B cell (primary cell): ENCODE results near the gene SLC22A15. TPM values are rescaled to one million over a fixed set of nuclear protein-coding genes. Genes with fewer than 3 reads are reported as not detected.

Experiments used
- ATAC-seq: fragments of 200-7000 bp; cut with Tn5 transposase; one replicate; pipeline ENCODE4 v1.10.0; 2021; ENCODE audit warnings: low read depth, mild to moderate bottlenecking, moderate number of reproducible peaks, moderate library complexity
- CTCF ChIA-PET: fragments of 350-600 bp; sonication (Branson Sonifier 250); formaldehyde crosslinking; loops from one replicate; lab custom pipeline; 2021; ENCODE audit warnings: antibody characterized with exemption, inconsistent platforms; lab: Charles Lee
- POLR2A ChIA-PET: fragments of 350-600 bp; sonication (Branson Sonifier 250); formaldehyde crosslinking; loops from one replicate; lab custom pipeline; 2021; ENCODE audit warnings: antibody characterized with exemption; lab: Charles Lee
- DNase-seq: peaks from one replicate; pipeline ENCODE4 v3.0.0; 2013
- H2AFZ ChIP-seq: 2 replicates; pipeline ENCODE4 v1.6.1; 2012; ENCODE audit warnings: mild to moderate bottlenecking, low read depth, low read length; ENCODE audit not compliant: insufficient read depth, poor library complexity, severe bottlenecking
- H3K27ac ChIP-seq, 2 donors: 1 replicate in 1 of 2; 2 replicates in 1 of 2; pipeline ENCODE4 v1.5.1; 2012 to 2013; ENCODE audit warnings: low read length in 2 of 2, mild to moderate bottlenecking in 2 of 2, moderate library complexity in 1 of 2
- H3K27me3 ChIP-seq, 4 experiments: fragments of 200-600 bp in 1 of 4; sonication (generic) in 1 of 4; replicated peaks in 1 of 4; 1 replicate in 2 of 4; 2 replicates in 2 of 4; pipeline versions ENCODE4 v1.6.1 to v1.7.0; 2013 to 2016; ENCODE audit warnings: low read length in 3 of 4, mild to moderate bottlenecking in 2 of 4, mixed read lengths in 1 of 4, moderate library complexity in 1 of 4; ENCODE audit not compliant: insufficient read depth in 4 of 4, control insufficient read depth in 3 of 4; ENCODE audit errors: control extremely low read depth in 1 of 4
- H3K36me3 ChIP-seq, 2 experiments: replicated peaks in 1 of 2; 1 replicate in 1 of 2; 2 replicates in 1 of 2; pipeline versions ENCODE4 v1.6.1 to v1.7.1; 2013; ENCODE audit warnings: low read length in 1 of 2; ENCODE audit not compliant: insufficient read depth in 2 of 2, control insufficient read depth in 1 of 2; ENCODE audit errors: control extremely low read depth in 1 of 2, extremely low read depth in 1 of 2
- H3K4me1 ChIP-seq, 2 donors: fragments of 200-600 bp in 1 of 2; sonication (generic) in 1 of 2; 1 replicate in 1 of 2; 2 replicates in 1 of 2; pipeline versions ENCODE4 v1.5.1 to v1.6.1; 2013 to 2017; ENCODE audit warnings: low read length in 2 of 2; ENCODE audit not compliant: control insufficient read depth in 2 of 2, insufficient read depth in 2 of 2
- H3K4me2 ChIP-seq: replicated peaks from 2 replicates; pipeline ENCODE3; 2012; ENCODE audit warnings: mild to moderate bottlenecking, low read depth, low read length; ENCODE audit not compliant: poor library complexity, severe bottlenecking
- H3K4me3 ChIP-seq, 5 experiments: fragments of 200-600 bp in 1 of 5; sonication (generic) in 1 of 5; 1 replicate in 3 of 5; 2 replicates in 2 of 5; pipeline versions ENCODE4 v1.5.1 to v1.7.0; 2011 to 2016; ENCODE audit warnings: low read length in 4 of 5, mild to moderate bottlenecking in 4 of 5, low read depth in 2 of 5, control low read depth in 1 of 5, moderate library complexity in 1 of 5; ENCODE audit not compliant: insufficient read depth in 1 of 5; ENCODE audit errors: control extremely low read depth in 1 of 5, extremely low read depth in 1 of 5
- H3K79me2 ChIP-seq: fragments of 200-600 bp; sonication (generic); one replicate; pipeline ENCODE4 v1.6.0; 2016; ENCODE audit warnings: low read length; ENCODE audit not compliant: control insufficient read depth, insufficient read depth
- H3K9ac ChIP-seq: fragments of 200-600 bp; sonication (generic); 2 replicates; pipeline ENCODE4 v1.6.1; 2017; ENCODE audit warnings: mild to moderate bottlenecking, low read length, moderate library complexity
- H3K9me3 ChIP-seq, 3 donors: one replicate each; pipeline versions ENCODE4 v1.6.1 to v1.7.1; 2013; ENCODE audit warnings: low read length in 2 of 3; ENCODE audit not compliant: control insufficient read depth in 2 of 3, insufficient read depth in 1 of 3; ENCODE audit errors: control extremely low read depth in 1 of 3
- H4K20me1 ChIP-seq: 2 replicates; pipeline ENCODE4 v1.6.0; 2012; ENCODE audit warnings: mild to moderate bottlenecking, low read length; ENCODE audit not compliant: insufficient read depth, control insufficient read depth, poor library complexity, severe bottlenecking
- H3K27ac Mint-ChIP-seq: one replicate; pipeline ENCODE4 v1.8.0; 2021; ENCODE audit warnings: mixed read lengths
- H3K27me3 Mint-ChIP-seq: one replicate; pipeline ENCODE4 v1.8.0; 2021; ENCODE audit warnings: mixed read lengths
- H3K4me1 Mint-ChIP-seq: one replicate; pipeline ENCODE4 v1.8.0; 2021; ENCODE audit warnings: mixed read lengths
- H3K4me3 Mint-ChIP-seq: one replicate; pipeline ENCODE4 v1.8.0; 2021; ENCODE audit warnings: mixed read lengths
- H3K9me3 Mint-ChIP-seq: one replicate; pipeline ENCODE4 v1.8.0; 2022; ENCODE audit warnings: mixed read lengths; ENCODE audit not compliant: insufficient read depth
- CTCF ChIP-seq: fragments of 200-600 bp; IDR thresholded peaks from one replicate; pipeline ENCODE4 v1.8.0; 2022; ENCODE audit warnings: antibody characterized with exemption, mild to moderate bottlenecking
- EZH2 ChIP-seq: IDR thresholded peaks from 2 replicates; pipeline ENCODE4 v1.6.1; 2012; ENCODE audit warnings: borderline replicate concordance, low read depth, mild to moderate bottlenecking, moderate library complexity, low read length; ENCODE audit not compliant: insufficient read depth, poor library complexity, severe bottlenecking
- WGBS: methylation state at CpG from one replicate; pipeline ENCODE4 v1.1.5; 2013; ENCODE audit warnings: missing lambda C conversion rate; ENCODE audit not compliant: insufficient coverage; 5-methylcytosine and 5-hydroxymethylcytosine counted together
- intact Hi-C: fragments of 100-400 bp; cut with micrococcal nuclease; formaldehyde crosslinking; loops from one replicate; pipeline ENCODE4 v1.10.0; 2022
- polyA plus RNA-seq: library from polyadenylated mRNA; depleted of rRNA; stranded (reverse); fragments of >200 nt; gene quantifications from 2 replicates; pipeline ENCODE4 v1.2.3, GENCODE V29; 2012
- total RNA-seq, 2 donors: library from RNA; stranded (reverse); fragments of 120-200 nt in 1 of 2; gene quantifications; 1 replicate in 1 of 2; 2 replicates in 1 of 2; pipeline versions ENCODE4 v1.2.3 to v1.2.4, GENCODE V29; 2013 to 2022

The SLC22A15 gene
- total and polyA plus RNA-seq, 2 donors (not counting 1 experiment from before 2014, with no cell fraction given), result 3.9 to 7.5 TPM

- ChIA-PET POLR2A (no interaction called here), CTCF (no interaction called here)
- no peaks in the 10 kb centered on the region for H3K27me3 ChIP-seq
- H4K20me1 ChIP-seq, result no peaks in the 10 kb centered on the region
- Mint-ChIP-seq H3K9me3 (no peaks in the 10 kb centered on the region), H3K4me1 (peaks cover 3% of the 10 kb centered on the region), H3K27me3 (peaks cover 9% of the 10 kb centered on the region), H3K27ac (no peak overlapping the region), H3K4me3 (no peak overlapping the region)
- no peak for DNase-seq
- H2AFZ ChIP-seq, result no peak overlapping the region
- TF ChIP-seq EZH2 (no peak), CTCF (no peak)
- no peak overlapping the region for H3K27ac ChIP-seq
- H3K9ac ChIP-seq, result no peak overlapping the region
- no CpG with 5 or more reads among the region's 5 CpGs for WGBS
- H3K4me3 ChIP-seq, result no peak overlapping the region
- H3K36me3 ChIP-seq, result no peaks in the 10 kb centered on the region
- H3K79me2 ChIP-seq, result no peaks in the 10 kb centered on the region
- intact Hi-C loops, result no loop called here
- no peaks in the 10 kb centered on the region for H3K9me3 ChIP-seq
- no peak overlapping the region for H3K4me2 ChIP-seq
- H3K4me1 ChIP-seq, result peaks cover under 1 to 2% of the 10 kb centered on the region in 2 donors
- ATAC-seq, result no peak
Observed at GRCh38 chr1:115929881-115930280, 46.4 kb upstream of the SLC22A15 start.

- DNase-seq (no peak), ATAC-seq (no peak)
- H3K4me1 Mint-ChIP-seq, result no peaks in the 10 kb centered on the region
- ChIA-PET POLR2A (no interaction called here), CTCF (no interaction called here)
- no peak overlapping the region for H3K27ac ChIP-seq
- no peak overlapping the region for H3K9ac ChIP-seq
- H3K27ac Mint-ChIP-seq, result no peak overlapping the region
- 80% methylated on average over 1 of the region's 3 CpGs for WGBS
- H3K4me1 ChIP-seq, result no peaks in the 10 kb centered on the region
- no peaks in the 10 kb centered on the region for H3K9me3 Mint-ChIP-seq
- H2AFZ ChIP-seq, result no peak overlapping the region
- H3K27me3 Mint-ChIP-seq, result peaks cover 3% of the 10 kb centered on the region
- H3K4me3 ChIP-seq, result no peak overlapping the region
- H3K4me2 ChIP-seq, result no peak overlapping the region
- no peaks in the 10 kb centered on the region for H3K36me3 ChIP-seq
- H3K27me3 ChIP-seq, result no peaks in the 10 kb centered on the region
- H3K9me3 ChIP-seq, result no peaks in the 10 kb centered on the region
- no peaks in the 10 kb centered on the region for H4K20me1 ChIP-seq
- intact Hi-C loops, result no loop called here
- TF ChIP-seq EZH2 (no peak), CTCF (no peak)
- no peak overlapping the region for H3K4me3 Mint-ChIP-seq
- no peaks in the 10 kb centered on the region for H3K79me2 ChIP-seq
Observed at GRCh38 chr1:115933625-115934024, 42.7 kb upstream of the SLC22A15 start.
